NCI-H2107 treated with DMSO at 0.1 percent for 48 hours (cell line): ENCODE measurements around the gene POLR2H.
"Not testable (repeated sequence)": the region's sequence is repeated elsewhere in the genome, so short reads cannot be mapped to it uniquely, and the experiment has no call there.

Experiments used
- DNase-seq: peaks from one replicate; lab custom pipeline; 2025; ENCODE audit not compliant: unreplicated experiment; lab: John Stamatoyannopoulos, UW

The POLR2H gene

DNA sequence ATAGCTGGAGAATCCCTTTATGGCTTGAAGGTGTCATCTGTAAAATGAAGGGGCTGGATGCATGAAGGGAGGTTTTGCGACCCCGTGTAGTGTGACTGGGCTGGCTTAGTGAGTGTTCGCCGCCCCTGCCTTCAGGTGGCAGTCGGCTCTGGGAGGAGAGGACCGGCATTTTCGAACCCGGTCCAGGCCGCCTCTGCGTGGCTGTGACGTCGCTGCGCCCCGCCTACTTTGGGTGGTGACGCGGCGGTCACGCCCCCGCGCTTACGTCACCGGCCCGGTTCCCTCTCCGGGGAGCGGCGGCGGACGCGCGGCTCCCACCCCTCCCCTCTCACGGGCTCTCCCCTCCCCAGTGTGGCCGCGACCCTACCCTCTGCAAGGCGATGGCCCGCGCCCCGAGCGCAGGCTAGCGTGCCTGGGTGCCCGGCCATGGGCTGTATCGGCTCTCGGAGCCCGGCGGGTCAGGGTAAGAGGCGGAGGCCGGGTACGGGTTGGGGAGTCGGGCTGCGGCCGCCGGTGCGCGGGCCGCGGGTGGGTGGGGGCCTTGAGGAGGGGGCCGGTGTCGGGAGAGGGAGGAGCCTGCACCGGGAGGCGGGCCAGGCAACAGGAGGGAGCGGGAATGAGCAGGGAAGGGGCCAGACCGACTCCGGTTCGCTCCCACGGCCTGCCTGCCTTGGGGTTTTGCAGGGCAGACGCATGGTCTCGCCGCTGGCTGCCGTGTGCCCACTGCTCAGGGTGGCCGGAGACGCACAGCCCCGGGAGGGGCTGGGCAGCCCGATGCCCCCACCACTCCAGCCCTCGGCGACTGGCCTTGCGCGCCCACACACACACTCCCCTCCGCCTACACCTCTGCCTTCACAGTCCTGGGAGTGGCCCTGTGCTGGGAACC is 25.6 kb upstream of the POLR2H start:
- DNase-seq: peak; percentile 79

DNA sequence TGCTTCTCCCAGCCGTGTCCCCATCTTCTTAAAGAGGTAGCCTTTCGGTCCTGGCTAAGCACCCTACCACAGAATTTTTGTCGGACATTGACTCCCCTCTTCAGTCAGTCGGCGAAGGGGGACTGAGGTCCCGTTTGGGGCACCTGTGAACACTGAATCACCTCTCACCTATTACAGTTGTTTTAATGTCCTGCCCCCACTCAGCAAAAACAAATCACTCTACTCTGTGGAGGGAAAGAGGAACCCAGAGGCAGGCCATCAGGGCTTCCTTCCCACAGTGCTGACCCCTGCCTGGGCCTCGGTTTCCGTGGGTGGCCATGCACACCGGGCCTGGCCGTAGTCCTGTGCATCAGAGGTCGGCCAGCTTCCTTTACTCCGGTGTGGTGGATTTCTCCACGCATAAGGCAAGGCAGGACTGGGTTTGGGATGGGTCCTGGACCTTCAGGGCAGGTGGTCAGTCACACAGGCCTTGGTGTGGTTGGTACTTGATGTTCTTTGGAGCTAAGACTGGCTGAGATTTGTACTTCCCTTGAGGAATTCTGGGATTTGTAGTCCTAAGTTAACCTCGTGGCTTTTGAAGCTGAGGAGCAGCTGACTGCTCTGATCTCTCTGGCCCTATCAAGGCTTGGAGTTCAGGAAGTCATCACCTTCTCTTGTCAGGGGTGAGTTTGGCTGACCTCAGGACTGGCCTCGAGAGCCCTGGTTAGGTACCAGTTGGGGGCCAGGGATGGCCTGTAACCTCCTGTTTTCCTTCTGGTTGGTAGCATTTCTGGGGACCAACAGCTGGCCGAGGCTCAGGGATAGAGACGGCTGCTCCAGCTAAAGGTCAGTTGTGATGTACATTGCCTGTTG is 24.7 kb upstream of the POLR2H start:
- peak; percentile 32 for DNase-seq

DNA sequence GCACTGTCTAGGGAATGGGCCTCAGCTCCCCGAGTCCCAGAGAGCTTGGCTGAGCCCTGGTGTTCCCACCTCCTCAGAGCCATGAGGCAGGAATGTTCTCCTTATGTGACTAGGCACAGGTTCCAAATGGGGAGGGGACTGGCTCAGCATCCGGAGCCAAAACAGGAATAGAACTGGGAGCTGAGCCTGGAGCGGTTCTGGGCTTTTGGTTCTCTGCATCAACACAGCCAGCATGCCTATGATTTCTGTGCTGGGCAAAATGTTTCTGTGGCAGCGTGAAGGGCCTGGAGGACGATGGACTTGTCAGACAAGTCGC is 24.2 kb upstream of the POLR2H start, which contains the start of gene FAM131A:
TSS of gene FAM131A (plus strand) at position 202 of the 316 bp plus-strand sequence. CDS start at position 233, 31 bp downstream.
- DNase-seq: no peak

DNA sequence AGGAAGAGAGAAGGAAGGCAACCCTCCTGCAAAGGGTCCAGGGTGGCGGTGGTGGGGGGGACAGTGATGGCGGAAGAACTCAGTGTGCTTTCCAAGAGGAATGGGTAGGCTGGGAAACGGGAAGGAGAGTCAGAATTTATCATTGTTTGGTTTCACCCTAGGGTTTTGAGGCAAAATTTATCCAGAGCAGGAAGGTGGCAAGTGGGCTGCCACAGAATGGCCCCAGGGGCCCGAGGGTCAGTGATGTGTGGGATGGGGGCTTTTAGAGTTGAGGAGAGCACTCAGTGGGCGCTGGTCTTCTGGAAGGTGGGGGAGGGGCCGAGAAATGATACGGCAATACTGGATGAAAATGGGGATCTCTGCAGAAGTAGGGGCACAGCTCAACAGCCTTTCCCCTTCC is 23.5 kb upstream of the POLR2H start:
- DNase-seq: no peak

DNA sequence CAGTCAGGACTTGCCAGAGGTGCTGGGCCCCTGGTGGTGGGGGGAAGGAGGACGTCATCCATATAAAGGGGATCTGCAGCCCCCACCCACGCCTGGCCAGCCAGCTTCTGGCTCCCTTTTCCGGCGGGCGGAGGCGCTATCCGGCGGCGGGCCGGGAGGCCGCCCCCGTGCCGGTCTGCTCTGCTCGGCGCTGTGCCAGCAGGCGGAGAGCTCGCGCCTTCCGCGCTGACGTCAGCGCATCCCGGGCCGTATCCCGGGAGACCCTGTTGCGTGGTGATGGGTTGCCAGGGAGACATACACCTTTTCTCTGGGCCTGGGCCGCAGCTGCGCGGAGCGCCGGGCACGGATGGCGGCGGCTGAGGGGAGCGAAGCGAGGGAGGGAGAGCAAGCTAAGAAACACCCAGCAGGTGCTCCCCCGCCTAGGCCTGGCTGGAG is 23.0 kb upstream of the POLR2H start:
- DNase-seq: peak; percentile 88

DNA sequence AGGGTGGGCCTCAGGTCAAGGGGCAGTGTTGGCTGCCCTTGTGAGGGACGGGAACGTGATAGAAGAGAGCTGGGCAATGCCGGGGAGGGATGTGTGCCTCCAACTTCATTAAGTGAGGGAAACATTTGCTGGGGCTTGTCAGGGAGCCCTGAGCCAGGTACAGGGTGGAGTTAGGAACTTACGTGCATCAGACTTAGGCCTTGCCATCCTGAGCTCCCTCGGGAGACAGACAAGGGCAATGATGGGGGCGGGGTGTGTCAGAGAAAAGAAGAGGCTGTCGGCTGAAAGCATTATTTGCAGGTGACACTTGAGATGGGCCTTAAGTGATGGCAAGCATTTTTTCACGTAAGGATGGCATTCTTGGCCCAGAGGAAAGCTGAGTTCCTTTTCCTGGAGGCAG is 22.5 kb upstream of the POLR2H start:
- DNase-seq: peak; percentile 83

DNA sequence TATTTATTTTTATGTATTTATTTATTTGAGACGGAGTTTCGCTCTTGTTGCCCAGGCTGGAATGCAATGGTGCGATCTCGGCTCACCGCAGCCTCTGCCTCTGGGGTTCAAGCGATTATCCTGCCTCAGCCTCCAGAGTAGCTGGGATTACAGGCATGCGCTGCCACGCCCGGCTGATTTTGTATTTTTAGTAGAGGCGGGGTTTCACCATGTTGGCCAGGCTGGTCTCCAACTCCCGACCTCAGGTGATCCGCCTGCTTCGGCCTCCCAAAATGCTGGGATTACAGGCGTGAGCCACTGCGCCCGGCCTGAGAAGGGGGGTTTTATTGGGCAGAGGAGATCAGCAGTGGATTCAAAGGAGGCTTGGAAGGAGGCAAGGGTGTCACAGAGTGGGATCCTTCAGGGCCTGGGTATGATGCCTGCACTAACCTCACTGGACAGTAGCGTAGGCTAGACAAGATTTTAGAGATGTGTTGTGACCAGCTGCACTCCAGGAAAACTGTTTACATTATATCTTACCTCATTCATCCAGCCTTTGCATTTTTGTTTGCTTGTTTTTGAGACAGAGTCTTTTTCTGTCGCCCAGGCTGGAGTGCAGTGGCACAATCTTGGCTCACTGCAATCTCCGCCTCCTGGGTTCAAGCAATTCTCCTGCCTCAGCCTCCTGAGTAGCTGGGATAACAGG is 21.9 kb upstream of the POLR2H start:
- DNase-seq: not testable (repeated sequence)

DNA sequence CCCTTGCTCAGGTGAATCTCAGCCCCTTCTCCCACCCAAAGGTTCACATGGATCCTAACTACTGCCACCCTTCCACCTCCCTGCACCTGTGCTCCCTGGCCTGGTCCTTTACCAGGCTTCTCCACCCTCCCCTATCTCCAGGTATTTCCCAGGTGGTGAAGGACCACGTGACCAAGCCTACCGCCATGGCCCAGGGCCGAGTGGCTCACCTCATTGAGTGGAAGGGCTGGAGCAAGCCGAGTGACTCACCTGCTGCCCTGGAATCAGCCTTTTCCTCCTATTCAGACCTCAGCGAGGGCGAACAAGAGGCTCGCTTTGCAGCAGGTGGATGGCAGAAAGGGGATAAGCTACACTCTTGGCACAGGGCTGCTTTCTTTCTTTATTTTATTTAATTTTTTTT is 19.6 kb upstream of the POLR2H start:
- DNase-seq: peak; percentile 81

DNA sequence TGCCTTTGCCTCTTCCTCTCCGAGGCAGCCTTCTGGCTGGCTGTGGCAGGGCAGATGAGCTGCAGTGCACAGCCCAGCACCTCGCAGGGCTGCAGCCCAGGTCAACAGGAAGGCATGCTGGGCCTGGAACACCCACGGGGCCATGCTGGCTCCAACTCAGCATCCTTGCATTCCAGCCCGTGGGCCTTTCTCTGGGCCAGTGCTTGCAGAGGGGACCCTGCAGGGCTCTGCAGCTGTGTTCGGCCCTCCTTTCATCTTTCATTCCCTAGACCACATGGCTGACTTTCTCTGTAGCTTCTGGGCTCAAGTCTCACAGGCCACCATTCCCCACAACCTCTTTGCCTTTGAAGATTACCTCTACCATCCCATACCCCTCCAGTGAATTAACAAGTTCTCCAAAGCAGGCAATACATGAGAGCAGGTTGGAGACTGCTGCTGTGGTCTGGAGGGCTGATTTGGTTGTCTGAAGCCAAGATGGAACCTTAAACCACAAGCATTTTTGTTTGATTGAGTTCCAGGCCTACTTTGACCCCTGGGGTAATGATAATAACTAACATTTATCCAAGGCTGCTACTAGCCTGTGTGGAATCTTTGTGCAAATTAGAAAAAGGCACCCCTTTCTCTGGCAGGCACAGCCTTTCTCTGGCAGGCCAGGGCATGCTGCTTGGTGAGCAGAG is 18.2 kb upstream of the POLR2H start:
- no peak for DNase-seq

DNA sequence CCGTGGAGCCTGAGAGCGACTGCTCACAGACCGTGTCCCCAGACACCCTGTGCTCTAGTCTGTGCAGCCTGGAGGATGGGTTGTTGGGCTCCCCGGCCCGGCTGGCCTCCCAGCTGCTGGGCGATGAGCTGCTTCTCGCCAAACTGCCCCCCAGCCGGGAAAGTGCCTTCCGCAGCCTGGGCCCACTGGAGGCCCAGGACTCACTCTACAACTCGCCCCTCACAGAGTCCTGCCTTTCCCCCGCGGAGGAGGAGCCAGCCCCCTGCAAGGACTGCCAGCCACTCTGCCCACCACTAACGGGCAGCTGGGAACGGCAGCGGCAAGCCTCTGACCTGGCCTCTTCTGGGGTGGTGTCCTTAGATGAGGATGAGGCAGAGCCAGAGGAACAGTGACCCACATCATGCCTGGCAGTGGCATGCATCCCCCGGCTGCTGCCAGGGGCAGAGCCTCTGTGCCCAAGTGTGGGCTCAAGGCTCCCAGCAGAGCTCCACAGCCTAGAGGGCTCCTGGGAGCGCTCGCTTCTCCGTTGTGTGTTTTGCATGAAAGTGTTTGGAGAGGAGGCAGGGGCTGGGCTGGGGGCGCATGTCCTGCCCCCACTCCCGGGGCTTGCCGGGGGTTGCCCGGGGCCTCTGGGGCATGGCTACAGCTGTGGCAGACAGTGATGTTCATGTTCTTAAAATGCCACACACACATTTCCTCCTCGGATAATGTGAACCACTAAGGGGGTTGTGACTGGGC is 16.8 kb upstream of the POLR2H start:
- DNase-seq: no peak

DNA sequence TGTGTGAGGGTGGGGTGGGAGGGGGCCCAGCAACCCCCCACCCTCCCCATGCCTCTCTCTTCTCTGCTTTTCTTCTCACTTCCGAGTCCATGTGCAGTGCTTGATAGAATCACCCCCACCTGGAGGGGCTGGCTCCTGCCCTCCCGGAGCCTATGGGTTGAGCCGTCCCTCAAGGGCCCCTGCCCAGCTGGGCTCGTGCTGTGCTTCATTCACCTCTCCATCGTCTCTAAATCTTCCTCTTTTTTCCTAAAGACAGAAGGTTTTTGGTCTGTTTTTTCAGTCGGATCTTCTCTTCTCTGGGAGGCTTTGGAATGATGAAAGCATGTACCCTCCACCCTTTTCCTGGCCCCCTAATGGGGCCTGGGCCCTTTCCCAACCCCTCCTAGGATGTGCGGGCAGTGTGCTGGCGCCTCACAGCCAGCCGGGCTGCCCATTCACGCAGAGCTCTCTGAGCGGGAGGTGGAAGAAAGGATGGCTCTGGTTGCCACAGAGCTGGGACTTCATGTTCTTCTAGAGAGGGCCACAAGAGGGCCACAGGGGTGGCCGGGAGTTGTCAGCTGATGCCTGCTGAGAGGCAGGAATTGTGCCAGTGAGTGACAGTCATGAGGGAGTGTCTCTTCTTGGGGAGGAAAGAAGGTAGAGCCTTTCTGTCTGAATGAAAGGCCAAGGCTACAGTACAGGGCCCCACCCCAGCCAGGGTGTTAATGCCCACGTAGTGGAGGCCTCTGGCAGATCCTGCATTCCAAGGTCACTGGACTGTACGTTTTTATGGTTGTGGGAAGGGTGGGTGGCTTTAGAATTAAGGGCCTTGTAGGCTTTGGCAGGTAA is 16.0 kb upstream of the POLR2H start:
- DNase-seq: peak; percentile 94

DNA sequence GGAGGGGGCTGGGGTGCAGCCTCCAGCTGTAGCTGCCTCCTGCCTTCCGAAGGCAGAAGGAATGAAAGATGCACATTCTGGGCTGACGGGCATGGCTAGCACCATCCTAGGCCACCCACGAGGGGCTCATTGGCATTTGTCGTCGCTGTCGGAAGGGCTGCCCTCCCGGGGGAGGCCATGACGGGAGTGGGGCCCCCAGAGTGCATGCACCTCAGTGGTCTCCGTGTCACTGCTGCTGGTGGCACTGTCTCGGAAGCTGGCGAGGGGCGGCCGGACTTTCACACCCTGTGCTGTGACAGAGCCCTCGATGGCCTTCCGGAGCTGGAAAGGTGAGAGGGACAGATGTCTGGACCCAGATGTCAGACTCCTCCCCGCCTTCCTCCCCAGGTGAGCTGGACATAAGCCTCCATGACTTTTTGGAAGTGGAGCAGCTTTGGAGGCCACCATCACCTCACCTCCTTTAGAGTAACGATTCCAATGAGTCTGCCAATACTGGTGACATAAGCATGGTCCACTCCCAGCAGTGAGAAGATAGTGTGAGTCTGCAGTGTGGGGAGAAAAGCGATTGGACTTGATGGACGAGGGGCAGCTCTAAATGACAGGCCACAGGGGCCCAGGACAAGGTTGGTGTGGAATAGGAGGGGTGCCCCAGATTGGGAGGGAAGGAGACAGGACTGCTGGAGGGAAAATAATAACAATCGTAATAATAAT is 14.9 kb upstream of the POLR2H start:
- DNase-seq: no peak

DNA sequence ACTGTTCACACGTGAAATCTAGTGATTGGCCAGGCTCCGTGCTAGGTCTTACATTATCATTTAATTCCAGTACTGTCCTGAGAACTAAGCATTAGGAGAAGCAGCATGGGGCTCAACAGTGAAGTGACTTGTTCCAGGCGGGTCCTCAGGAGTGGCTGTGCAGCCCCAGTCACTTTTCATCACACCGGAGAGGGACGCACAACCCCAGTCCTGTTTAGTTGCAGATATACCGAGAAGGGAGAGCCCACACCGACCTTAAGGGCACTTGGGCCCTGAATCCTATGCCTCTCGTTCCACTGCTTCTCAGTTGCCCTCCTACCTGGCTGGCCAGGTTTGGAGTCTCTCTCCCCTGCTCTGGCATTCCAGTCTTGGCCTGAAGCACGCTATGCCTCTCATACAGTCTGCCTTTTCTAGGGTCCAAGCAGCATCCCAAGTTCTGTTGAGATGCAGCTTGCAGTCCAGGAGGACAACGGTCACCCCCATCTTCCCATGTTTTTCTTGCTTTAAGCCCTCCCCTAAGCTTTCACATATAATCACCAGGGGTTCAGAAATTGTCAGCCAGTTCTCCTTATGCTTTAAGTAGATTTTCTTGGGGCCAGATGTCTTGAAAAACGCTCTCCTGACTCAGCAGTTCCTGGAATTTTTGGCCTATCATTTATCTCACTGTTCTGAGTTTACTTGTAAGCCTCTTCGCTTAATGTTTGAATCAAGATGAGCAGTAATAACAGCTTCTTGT is 14.0 kb upstream of the POLR2H start:
- DNase-seq: no peak

DNA sequence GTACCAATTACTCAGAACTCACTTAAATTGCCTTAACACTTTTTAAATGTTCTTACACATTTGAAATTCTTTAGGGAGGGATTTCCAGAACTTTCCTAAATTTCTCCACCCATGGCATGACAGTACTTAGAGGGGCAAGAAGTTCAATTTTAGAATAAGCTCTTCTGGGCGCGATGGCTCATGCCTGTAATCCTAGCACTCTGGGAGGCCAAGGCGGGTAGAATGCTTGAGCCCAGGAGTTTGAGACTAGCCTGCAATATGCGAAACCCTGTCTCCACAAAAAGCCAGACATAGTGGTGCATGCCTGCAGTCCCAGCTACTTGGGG is 13.5 kb upstream of the POLR2H start:
- no peak for DNase-seq

DNA sequence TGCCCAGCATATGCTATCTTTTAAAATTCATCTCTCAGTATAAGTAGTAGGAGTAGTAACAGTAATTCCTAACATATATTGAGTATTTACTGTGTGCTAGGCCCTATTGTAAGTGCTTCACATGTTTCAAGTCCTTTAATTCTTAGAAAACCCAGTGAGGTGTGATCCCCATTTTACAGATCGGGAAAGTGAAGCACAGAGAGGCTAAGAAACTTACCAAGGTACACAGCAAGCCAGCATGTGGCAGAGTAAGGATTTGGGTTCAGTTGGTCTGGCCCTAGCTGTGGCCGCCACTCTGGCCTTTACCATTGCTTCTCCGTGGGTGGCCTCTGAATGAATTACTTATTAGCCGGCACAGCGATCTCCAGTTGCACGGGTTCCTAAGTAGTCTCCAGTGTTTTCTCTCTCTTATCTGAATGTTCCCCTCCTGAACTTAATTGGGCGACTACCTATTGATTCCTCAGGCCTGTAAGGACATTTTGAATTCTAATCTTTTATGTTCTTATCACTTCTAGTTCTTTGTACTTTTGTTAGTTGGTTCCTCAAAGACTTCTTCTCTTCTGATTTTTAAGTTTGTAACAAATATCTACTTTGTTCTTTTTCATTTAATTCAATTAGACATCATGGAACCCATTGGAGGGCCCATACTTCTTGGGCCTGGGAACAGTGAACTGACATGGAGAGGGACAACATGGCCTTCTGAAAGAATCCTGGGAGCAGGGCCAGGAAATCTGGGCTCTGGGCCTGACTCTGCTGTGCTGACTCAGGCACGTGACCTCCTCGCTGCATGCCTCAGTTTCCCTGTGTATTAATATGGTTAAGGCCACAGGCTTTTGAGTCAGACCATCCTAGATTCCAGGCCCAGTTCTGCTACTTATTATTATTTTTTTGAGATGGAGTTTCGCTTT is 11.7 kb upstream of the POLR2H start:
- DNase-seq: no peak

DNA sequence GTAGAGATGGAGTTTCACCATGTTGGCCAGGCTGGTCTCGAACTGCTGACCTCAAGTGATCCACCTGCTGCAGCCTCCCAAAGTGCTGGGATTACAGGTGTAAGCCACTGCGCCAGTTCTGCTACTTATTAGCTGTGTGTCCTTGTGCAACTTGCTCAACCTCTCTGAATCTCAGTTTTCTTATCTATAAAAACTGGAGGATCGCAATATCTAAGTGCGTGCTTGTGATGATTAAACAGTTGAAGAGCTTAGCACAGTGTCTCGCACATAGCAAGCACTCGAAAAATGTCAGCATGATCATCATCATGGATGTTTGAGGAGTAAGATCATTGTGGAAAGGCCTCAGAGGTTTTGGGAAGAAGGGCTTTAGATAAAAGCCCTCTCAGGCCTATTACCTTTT is 10.9 kb upstream of the POLR2H start:
- no peak for DNase-seq

DNA sequence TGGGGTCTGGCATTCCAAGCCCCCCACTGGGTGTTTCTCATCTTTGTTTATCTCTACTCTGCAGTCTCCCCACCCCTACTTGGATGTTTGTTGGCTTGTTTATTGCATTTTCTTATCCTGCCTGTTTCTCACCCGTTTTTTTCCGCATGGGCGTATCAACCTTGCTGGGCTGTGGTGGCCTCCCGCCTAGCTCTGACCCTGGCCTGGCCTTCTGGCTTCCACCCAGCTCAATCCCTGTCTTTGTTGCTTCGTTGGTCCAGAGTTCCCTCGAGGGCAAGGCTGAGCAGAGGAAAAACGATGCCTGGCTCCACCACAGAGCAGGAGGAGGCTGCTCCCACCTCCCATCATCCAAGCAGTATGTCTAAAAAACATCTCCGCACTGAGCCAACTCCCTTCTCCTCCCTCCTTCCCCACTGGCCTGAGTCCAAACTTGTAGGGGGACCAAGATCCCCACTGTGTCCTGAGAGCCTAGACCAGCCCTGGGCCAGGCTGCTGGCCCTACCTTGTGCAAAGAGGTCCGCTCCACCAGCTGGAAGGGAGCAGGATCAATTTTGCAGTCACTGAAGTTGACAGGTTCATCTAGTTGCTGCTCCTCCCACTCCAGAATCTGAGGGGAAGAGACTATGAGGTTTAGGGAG is 9.9 kb upstream of the POLR2H start:
- DNase-seq: no peak
